ENCODE data around the gene EVX2.

The EVX2 gene

GRCh38 chr2:176083796-176084261 is at the start of gene EVX2:
Gene EVX2 (minus strand): TSS chr2:176083962. CDS start chr2:176083776, 186 bp downstream.
- Histone ChIP-seq H3K4me3 (ENCODE audit: low read depth, low read length) (no peak within 1 kb of the TSS), H3K27ac (ENCODE audit: extremely low read depth, low read depth, low read length) (no peak within 1 kb of the TSS), H3K4me1 (ENCODE audit: control insufficient read depth, insufficient read depth, low read length) (no peaks in the 10 kb centered on the region), H3K9me3 (ENCODE audit: control insufficient read depth, insufficient read depth, low read depth, low read length) (no peaks in the 10 kb centered on the region), H3K36me3 (ENCODE audit: control insufficient read depth in 2 of 2, insufficient read depth in 1 of 2, low read length in 2 of 2) (no peaks in the 10 kb centered on the region)
- ChIA-PET POLR2A (no interaction called here), CTCF (interaction anchor here (0.7 to 5.6 kb wide), 3 partner anchors 13 to 393 kb away, joined by 3 to 33 read pairs (median 8); no protein-coding TSS in a partner anchor)
- no peak for TF ChIP-seq RBAK (tag by site-specific recombination; IDR thresholded peaks at IDR 0.05)

DNA sequence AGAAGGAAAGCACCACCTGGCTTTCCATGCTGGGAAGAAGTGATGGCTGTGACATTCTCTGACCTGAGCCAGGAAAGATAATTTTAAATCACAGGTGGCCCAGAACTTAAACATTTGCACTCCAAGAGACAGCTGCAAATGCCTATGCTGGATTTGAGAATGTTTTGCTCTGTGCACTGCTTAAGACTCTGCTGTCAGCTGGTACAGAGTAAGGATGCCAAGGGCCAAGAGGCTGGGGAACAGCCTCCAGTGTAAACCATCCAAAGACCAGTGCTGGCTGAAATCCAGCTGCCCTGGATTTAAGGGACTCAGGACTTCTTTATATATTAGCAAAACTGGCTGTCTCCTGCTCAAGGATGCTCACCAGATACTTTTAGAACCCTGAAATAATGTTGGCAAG is 49.6 kb upstream of the EVX2 start:
- ChIA-PET CTCF (interaction anchor here (0.5 to 1.7 kb wide), 5 partner anchors 314 to 1015 kb away, joined by 3 to 8 read pairs (median 4); no protein-coding TSS in a partner anchor), POLR2A (interaction anchor here (0.7 kb wide), 1 partner anchor 322 kb away, joined by 3 read pairs; no protein-coding TSS in a partner anchor)
- Histone ChIP-seq H3K27ac (ENCODE audit: extremely low read depth, low read depth, low read length) (no peak overlapping the region), H3K4me3 (ENCODE audit: low read depth, low read length) (no peak overlapping the region), H3K9me3 (ENCODE audit: control insufficient read depth, insufficient read depth, low read depth, low read length) (no peaks in the 10 kb centered on the region), H3K36me3 (ENCODE audit: control insufficient read depth in 2 of 2, insufficient read depth in 1 of 2, low read length in 2 of 2) (no peaks in the 10 kb centered on the region), H3K4me1 (ENCODE audit: control insufficient read depth, insufficient read depth, low read length) (peaks cover 16% of the 10 kb centered on the region)
- no peak for TF ChIP-seq ZNF76 (tag by site-specific recombination; IDR thresholded peaks at IDR 0.05; ENCODE audit: borderline replicate concordance, low read depth)
- TF ChIP-seq, protein P1, sequence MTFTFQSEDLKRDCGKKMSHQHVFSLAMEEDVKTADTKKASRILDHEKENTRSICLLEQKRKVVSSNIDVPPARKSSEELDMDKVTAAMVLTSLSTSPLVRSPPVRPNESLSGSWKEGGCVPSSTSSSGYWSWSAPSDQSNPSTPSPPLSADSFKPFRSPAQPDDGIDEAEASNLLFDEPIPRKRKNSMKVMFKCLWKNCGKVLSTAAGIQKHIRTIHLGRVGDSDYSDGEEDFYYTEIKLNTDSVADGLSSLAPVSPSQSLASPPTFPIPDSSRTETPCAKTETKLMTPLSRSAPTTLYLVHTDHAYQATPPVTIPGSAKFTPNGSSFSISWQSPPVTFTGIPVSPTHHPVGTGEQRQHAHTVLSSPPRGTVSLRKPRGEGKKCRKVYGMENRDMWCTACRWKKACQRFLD (tag by site-specific recombination; IDR thresholded peaks at IDR 0.05): no peak
- no peak for TF ChIP-seq ZBTB26 (tag by site-specific recombination; optimal IDR thresholded peaks at IDR 0.05)
- TF ChIP-seq ZNF24 (tag by site-specific recombination; IDR thresholded peaks at IDR 0.05): no peak

DNA sequence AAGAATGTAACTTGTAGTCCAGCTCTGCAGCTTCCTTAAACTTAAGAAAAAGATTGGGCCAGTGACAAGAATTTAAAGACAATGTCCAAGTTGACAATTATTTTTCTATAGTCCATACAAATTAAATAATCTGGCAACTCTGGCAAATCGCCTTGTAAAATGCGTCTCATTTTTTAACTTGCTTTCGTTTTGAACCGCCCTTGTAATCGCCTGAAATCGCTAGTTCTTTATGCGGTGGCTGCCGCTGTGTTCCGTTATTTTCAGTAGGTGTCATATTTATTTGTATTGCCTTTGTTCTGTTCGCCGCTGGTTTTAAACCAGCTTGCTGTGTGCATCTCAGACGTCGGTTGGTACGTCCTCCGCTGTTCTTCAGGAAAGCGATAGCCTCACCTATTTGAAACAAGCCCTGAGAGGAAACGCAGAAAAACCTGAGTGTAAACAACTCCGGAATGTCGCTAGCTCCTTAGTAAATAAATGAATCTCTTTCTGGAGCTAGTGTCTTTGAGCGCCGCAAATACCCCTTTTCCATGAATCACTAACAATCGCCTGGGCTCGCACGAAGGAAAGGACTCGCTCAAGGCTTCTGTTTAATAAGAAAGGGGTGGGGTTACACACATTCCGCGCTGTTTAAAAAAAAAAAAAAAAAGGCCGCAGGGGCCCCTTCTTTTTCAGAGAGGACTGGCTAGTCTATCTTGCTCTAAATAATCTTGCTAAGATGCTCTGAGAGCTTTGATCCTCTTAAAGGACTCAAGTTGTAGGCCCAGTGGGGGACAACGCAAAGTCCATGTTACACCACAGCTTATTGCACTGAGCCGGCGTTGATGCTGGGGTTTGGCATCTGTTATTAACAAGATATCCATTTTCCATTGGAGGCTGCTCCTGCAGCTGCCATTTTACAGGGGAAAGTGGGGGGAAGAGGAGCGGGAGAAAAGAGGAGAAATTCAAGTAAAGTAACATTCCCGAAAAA is 48.7 kb upstream of the EVX2 start:
- TF ChIP-seq WT1 (tag by site-specific recombination; IDR thresholded peaks at IDR 0.05) (no peak), PRDM1 (tag by site-specific recombination; IDR thresholded peaks at IDR 0.05) (peak; percentile 88), ZNF624 (tag by site-specific recombination; IDR thresholded peaks at IDR 0.05) (no peak), ZSCAN5A (tag by site-specific recombination; IDR thresholded peaks at IDR 0.05) (no peak)
- CTCF ChIA-PET: interaction anchor here (0.6 to 3.1 kb wide), 14 partner anchors 8 to 1016 kb away, joined by 3 to 19 read pairs (median 4); no protein-coding TSS in a partner anchor
- no peak overlapping the region for H3K4me3 ChIP-seq (ENCODE audit: low read depth, low read length)
- POLR2A ChIA-PET: interaction anchor here (0.7 to 0.9 kb wide), 2 partner anchors 26 to 504 kb away, joined by 3 to 4 read pairs; no protein-coding TSS in a partner anchor
- peaks cover 13% of the 10 kb centered on the region; the same call in 1 of the 2 replicates for H3K4me1 ChIP-seq (ENCODE audit: control insufficient read depth, insufficient read depth, low read length)
- no peaks in the 10 kb centered on the region for H3K9me3 ChIP-seq (ENCODE audit: control insufficient read depth, insufficient read depth, low read depth, low read length)
- no peak overlapping the region for H3K27ac ChIP-seq (ENCODE audit: extremely low read depth, low read depth, low read length)
- no peaks in the 10 kb centered on the region for H3K36me3 ChIP-seq (ENCODE audit: control insufficient read depth in 2 of 2, insufficient read depth in 1 of 2, low read length in 2 of 2)

GRCh38 chr2:176131848-176132158 is 48.0 kb upstream of the EVX2 start:
- CTCF ChIA-PET: interaction anchor here (0.6 to 3.1 kb wide), 13 partner anchors 9 to 1115 kb away, joined by 3 to 19 read pairs (median 4); no protein-coding TSS in a partner anchor
- H3K36me3 ChIP-seq (ENCODE audit: control insufficient read depth in 2 of 2, insufficient read depth in 1 of 2, low read length in 2 of 2): no peaks in the 10 kb centered on the region
- POLR2A ChIA-PET: interaction anchor here (0.9 to 1.3 kb wide), 2 partner anchors 9 to 25 kb away, joined by 4 to 6 read pairs; no protein-coding TSS in a partner anchor
- H3K4me3 ChIP-seq (ENCODE audit: low read depth, low read length): no peak overlapping the region
- H3K27ac ChIP-seq (ENCODE audit: extremely low read depth, low read depth, low read length): no peak overlapping the region
- H3K9me3 ChIP-seq (ENCODE audit: control insufficient read depth, insufficient read depth, low read depth, low read length): no peaks in the 10 kb centered on the region
- TF ChIP-seq ZNF747 (tag by site-specific recombination; IDR thresholded peaks at IDR 0.05) (no peak), ZNF223 (tag by site-specific recombination; IDR thresholded peaks at IDR 0.05) (no peak), ZNF664 (tag by site-specific recombination; IDR thresholded peaks at IDR 0.05) (no peak), GFI1B (tag by site-specific recombination; IDR thresholded peaks at IDR 0.05) (no peak), GLIS2 (tag by site-specific recombination; IDR thresholded peaks at IDR 0.05) (no peak), ZBTB48 (tag by site-specific recombination; IDR thresholded peaks at IDR 0.05) (no peak), ZNF211 (tag by site-specific recombination; IDR thresholded peaks at IDR 0.05; ENCODE audit: low read depth) (no peak), ZNF114 (tag by site-specific recombination; IDR thresholded peaks at IDR 0.05) (no peak), ZNF707 (tag by site-specific recombination; IDR thresholded peaks at IDR 0.05) (no peak)
- TF ChIP-seq, protein P2, sequence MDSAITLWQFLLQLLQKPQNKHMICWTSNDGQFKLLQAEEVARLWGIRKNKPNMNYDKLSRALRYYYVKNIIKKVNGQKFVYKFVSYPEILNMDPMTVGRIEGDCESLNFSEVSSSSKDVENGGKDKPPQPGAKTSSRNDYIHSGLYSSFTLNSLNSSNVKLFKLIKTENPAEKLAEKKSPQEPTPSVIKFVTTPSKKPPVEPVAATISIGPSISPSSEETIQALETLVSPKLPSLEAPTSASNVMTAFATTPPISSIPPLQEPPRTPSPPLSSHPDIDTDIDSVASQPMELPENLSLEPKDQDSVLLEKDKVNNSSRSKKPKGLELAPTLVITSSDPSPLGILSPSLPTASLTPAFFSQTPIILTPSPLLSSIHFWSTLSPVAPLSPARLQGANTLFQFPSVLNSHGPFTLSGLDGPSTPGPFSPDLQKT (IDR thresholded peaks at IDR 0.05; ENCODE audit: borderline replicate concordance, low read depth, low read length): no peak
- peaks cover 13% of the 10 kb centered on the region; the same call in 1 of the 2 replicates for H3K4me1 ChIP-seq (ENCODE audit: control insufficient read depth, insufficient read depth, low read length)
